ENCODE measurements around the gene CLCN5.

CLCN5 gene

GRCh38 chrX:49922291-49923241 is at the start of gene CLCN5:
TSS of gene CLCN5 (plus strand) at chrX:49922596. CDS start at chrX:49925299, 2,703 bp downstream.
- H3K27ac ChIP-seq = no peak within 1 kb of the TSS
- TF ChIP-seq CTCF (IDR thresholded peaks at IDR 0.05) = no peak
- no peak for TF ChIP-seq ZFX (IDR thresholded peaks at IDR 0.05; ENCODE audit: borderline replicate concordance)

DNA sequence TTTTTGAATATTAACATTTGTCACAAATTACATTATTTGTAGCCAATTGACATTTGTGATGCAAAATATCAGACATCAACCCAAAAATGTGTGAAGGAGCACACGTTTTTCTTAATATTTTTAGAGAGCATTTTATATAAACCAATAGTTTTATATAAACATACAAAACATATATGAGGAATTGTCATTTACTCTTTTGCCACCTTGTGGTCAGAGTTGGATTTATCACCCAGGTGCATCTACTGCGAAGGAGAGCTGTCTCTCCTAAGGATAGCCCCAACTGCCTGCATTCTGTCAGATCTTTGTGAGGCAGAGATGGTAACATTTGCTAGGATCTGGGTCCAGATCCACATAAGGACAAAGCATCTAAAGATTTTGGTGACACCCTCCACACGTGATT is 45.6 kb upstream of the CLCN5 start:
- TF ChIP-seq ZFX (IDR thresholded peaks at IDR 0.05; ENCODE audit: borderline replicate concordance) = no peak
- TF ChIP-seq CTCF (IDR thresholded peaks at IDR 0.05) = peak; percentile 54
- no peak overlapping the region for H3K27ac ChIP-seq

GRCh38 chrX:49877397-49878101 is 44.8 kb upstream of the CLCN5 start:
- TF ChIP-seq ZFX (IDR thresholded peaks at IDR 0.05; ENCODE audit: borderline replicate concordance) (no peak), CTCF (IDR thresholded peaks at IDR 0.05) (no peak)
- H3K27ac ChIP-seq = no peak overlapping the region

- H3K27ac ChIP-seq = peak overlapping the region; percentile 68
Measured at GRCh38 chrX:49878128-49878833, 44.1 kb upstream of the CLCN5 start.

DNA sequence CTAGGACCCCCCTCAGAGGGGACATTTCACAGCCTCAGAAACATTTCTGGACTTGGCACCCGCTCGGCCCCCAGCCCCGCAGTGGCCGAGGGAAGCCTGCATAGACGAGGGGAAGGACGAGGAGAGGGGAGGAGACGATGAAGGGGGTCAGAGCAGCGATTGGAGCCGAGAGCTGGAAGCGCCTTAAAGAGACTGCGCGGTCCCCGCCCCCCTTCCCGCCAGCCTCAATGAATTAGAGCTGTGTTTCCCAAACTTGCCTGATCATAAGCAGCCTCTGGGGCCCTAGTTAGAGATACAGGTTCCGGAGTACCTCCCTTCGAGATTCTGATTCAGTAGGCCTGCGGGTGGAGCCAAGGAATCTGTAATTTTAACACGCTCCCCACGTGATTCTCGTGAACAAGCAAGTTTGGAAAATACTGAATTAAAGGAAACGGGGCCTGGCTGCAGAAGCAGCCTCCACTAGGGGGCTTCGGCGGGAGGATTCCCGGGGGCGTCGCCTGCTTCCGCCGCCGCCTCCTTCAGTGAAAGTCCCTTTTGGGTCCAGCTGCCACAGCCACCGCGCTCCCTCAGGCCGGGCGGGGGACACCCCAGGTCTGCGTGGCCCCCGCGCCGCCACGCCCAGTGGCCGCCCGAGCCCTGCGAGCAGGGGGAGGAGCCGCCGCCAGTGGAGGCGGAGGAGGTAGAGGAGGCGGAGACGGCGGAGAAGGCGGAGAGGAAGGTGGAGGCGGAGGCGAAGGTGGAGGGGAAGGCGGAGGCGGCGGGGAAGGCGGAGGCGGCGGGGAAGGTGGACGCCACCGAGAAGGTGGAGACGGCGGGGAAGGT is 43.4 kb upstream of the CLCN5 start, which contains the start of gene USP27X:
Gene USP27X (plus strand): TSS at position 651 of the 822 bp plus-strand sequence. CDS start 824 bp downstream, outside the sequence.
- peak within 1 kb of the TSS; percentile 68 for H3K27ac ChIP-seq

More at GRCh38 chrX:49878128-49878833, 44.1 kb upstream of the CLCN5 start:
- TF ChIP-seq ZFX (IDR thresholded peaks at IDR 0.05; ENCODE audit: borderline replicate concordance) (no peak), CTCF (IDR thresholded peaks at IDR 0.05) (no peak)

More for the DNA sequence above, 43.4 kb upstream of the CLCN5 start, which contains the start of gene USP27X:
- TF ChIP-seq CTCF (IDR thresholded peaks at IDR 0.05) = peak; percentile 62
- TF ChIP-seq ZFX (IDR thresholded peaks at IDR 0.05; ENCODE audit: borderline replicate concordance) = no peak

Measured in 22Rv1 (cell line).